Endothelial cell of umbilical vein (primary cell): ENCODE measurements around the gene GPR137B. TPM values are rescaled to one million over a fixed set of nuclear protein-coding genes. Genes with fewer than 3 reads are reported as not detected.

Experiments used
- BruUV-seq: library from RNA; stranded (reverse); fragments of 400-500 nt; replicated peaks from 2 replicates; lab custom pipeline; 2021; lab: Mats Ljungman, UMichigan
- CTCF ChIA-PET: fragments of 300-600, 350-600 bp; sonication (Branson Sonifier 250); formaldehyde crosslinking; loops from one replicate; lab custom pipeline; 2021; ENCODE audit warnings: antibody characterized with exemption, inconsistent platforms; lab: Charles Lee
- POLR2A ChIA-PET: fragments of 300-600, 350-600 bp; sonication (Branson Sonifier 250); formaldehyde crosslinking; loops from one replicate; lab custom pipeline; 2021; ENCODE audit warnings: antibody characterized with exemption, inconsistent platforms; lab: Charles Lee
- DNase-seq: peaks from one replicate; pipeline ENCODE4 v3.0.0-alpha.2; 2011; ENCODE audit warnings: low read depth, low spot score
- FAIRE-seq: peaks from 2 replicates; lab custom pipeline; 2011; peaks lifted over from hg19 to GRCh38; lab: Jason Lieb, UNC
- H2AFZ ChIP-seq: 2 replicates; pipeline ENCODE4 v1.6.0; 2012; ENCODE audit warnings: low read depth, low read length, control low read depth, inconsistent platforms
- H3K27ac ChIP-seq: 2 replicates; pipeline ENCODE4 v1.5.1; 2011; ENCODE audit warnings: low read depth, mild to moderate bottlenecking, control low read depth, low read length, moderate library complexity; ENCODE audit not compliant: insufficient read depth
- H3K27me3 ChIP-seq, 2 experiments: 2 replicates each; pipeline versions ENCODE4 v1.6.0 to v1.6.1; 2011; ENCODE audit warnings: low read length in 2 of 2, mixed read lengths in 1 of 2; ENCODE audit not compliant: control insufficient read depth in 2 of 2, insufficient read depth in 2 of 2
- H3K36me3 ChIP-seq, 2 experiments: 2 replicates in 1 of 2; 3 replicates in 1 of 2; pipeline ENCODE4 v1.5.1; 2011; ENCODE audit warnings: low read length in 2 of 2, mild to moderate bottlenecking in 1 of 2, moderate library complexity in 1 of 2; ENCODE audit not compliant: control insufficient read depth in 2 of 2, insufficient read depth in 2 of 2; ENCODE audit errors: extremely low read depth in 1 of 2
- H3K4me1 ChIP-seq: 3 replicates; pipeline ENCODE4 v1.5.1; 2011; ENCODE audit warnings: mild to moderate bottlenecking, low read length; ENCODE audit not compliant: control insufficient read depth, insufficient read depth; ENCODE audit errors: extremely low read depth
- H3K4me2 ChIP-seq: 2 replicates; pipeline ENCODE4 v1.6.1; 2011; ENCODE audit warnings: low read length, control low read depth, mixed read lengths; ENCODE audit not compliant: insufficient read depth
- H3K4me3 ChIP-seq, 3 experiments: fragments of 200-600 bp in 1 of 3; sonication (generic), shearing (Covaris generic) in 1 of 3; replicated peaks in 1 of 3; 2 replicates each; pipeline ENCODE4 v1.5.1; 2011 to 2016; ENCODE audit warnings: control low read depth in 3 of 3, low read length in 3 of 3, mild to moderate bottlenecking in 2 of 3, inconsistent platforms in 1 of 3, low read depth in 1 of 3, moderate library complexity in 1 of 3; ENCODE audit not compliant: insufficient read depth in 1 of 3
- H3K79me2 ChIP-seq: 2 replicates; pipeline ENCODE4 v1.6.0; 2012; ENCODE audit warnings: low read length, inconsistent platforms; ENCODE audit not compliant: control insufficient read depth, insufficient read depth
- H3K9ac ChIP-seq: replicated peaks from 2 replicates; pipeline ENCODE3; 2011; ENCODE audit warnings: low read length, control low read depth; ENCODE audit not compliant: insufficient read depth; ENCODE audit errors: extremely low read depth
- H3K9me1 ChIP-seq: replicated peaks from 3 replicates; pipeline ENCODE4 v1.6.0; 2011; ENCODE audit warnings: mild to moderate bottlenecking, low read length; ENCODE audit not compliant: control insufficient read depth, insufficient read depth; ENCODE audit errors: extremely low read depth
- H3K9me3 ChIP-seq: replicated peaks from 2 replicates; pipeline ENCODE4 v1.5.1; 2012; ENCODE audit warnings: low read length, inconsistent platforms; ENCODE audit not compliant: control insufficient read depth, insufficient read depth
- H4K20me1 ChIP-seq: replicated peaks from 2 replicates; pipeline ENCODE3; 2011; ENCODE audit warnings: mild to moderate bottlenecking, low read length; ENCODE audit not compliant: control insufficient read depth, insufficient read depth; ENCODE audit errors: extremely low read depth
- CTCF ChIP-seq, 2 donors: IDR thresholded peaks; 1 replicate in 1 of 2; 2 replicates in 1 of 2; pipeline ENCODE4 v1.5.1; 2011; ENCODE audit warnings: low read length in 2 of 2, mild to moderate bottlenecking in 2 of 2, moderate library complexity in 2 of 2, control low read depth in 1 of 2, inconsistent platforms in 1 of 2, low read depth in 1 of 2; ENCODE audit not compliant: insufficient read depth in 1 of 2; ENCODE audit errors: extremely low read depth in 1 of 2
- FOS ChIP-seq: IDR thresholded peaks from 2 replicates; pipeline ENCODE4 v1.6.1; 2011; ENCODE audit warnings: mild to moderate bottlenecking, low read length, moderate library complexity, borderline replicate concordance; ENCODE audit not compliant: insufficient read depth
- GATA2 ChIP-seq: IDR thresholded peaks from 2 replicates; pipeline ENCODE4 v1.7.0; 2011; ENCODE audit warnings: low read depth, mild to moderate bottlenecking, moderate library complexity, mixed read lengths, low read length; ENCODE audit not compliant: insufficient read length, insufficient read depth
- MAX ChIP-seq: IDR thresholded peaks from 2 replicates; pipeline ENCODE4 v1.6.1; 2011; ENCODE audit not compliant: insufficient read depth, insufficient read length
- MYC ChIP-seq: IDR thresholded peaks from one replicate; pipeline ENCODE4 v1.6.1; 2011; ENCODE audit warnings: mild to moderate bottlenecking, low read depth, low read length
- POLR2A ChIP-seq: IDR thresholded peaks from 2 replicates; pipeline ENCODE4 v1.6.1; 2012; ENCODE audit warnings: low read depth, mild to moderate bottlenecking, control low read depth, low read length
- dilution Hi-C: fragments of 300-500 bp; cut with MboI; formaldehyde crosslinking; loops from one replicate; pipeline ENCODE4 v1.15.0; 2019; ENCODE audit warnings: low sequenced_read_pairs; ENCODE audit not compliant: extremely low pct_ligation_motif_present
- intact Hi-C: fragments of 100-400 bp; cut with micrococcal nuclease; formaldehyde crosslinking; loops from one replicate; pipeline ENCODE4 v1.10.0; 2022
- polyA plus RNA-seq, 4 experiments: library from polyadenylated mRNA; depleted of rRNA in 3 of 4; stranded (reverse) in 3 of 4; unstranded in 1 of 4; fragments of >200 nt; gene quantifications; 2 replicates each; pipeline versions ENCODE4 v1.2.1 to v1.2.3, GENCODE V29; 2011 to 2012; ENCODE audit warnings: missing spikeins in 1 of 4
- total RNA-seq: library from RNA; stranded (reverse); gene quantifications from 2 replicates; pipeline ENCODE4 v1.2.3, GENCODE V29; 2021

Gene GPR137B
- total and polyA plus RNA-seq, 2 donors (not counting 3 experiments of a cell fraction or from before 2014, with no cell fraction given): 7.8 to 11.9 TPM

- no peaks in the 10 kb centered on the region for H3K27me3 ChIP-seq
- no peaks in the 10 kb centered on the region for H4K20me1 ChIP-seq
- BruUV-seq: no TSS peak
- no peak overlapping the region for H3K27ac ChIP-seq
- H3K36me3 ChIP-seq: no peaks in the 10 kb centered on the region
- dilution Hi-C loops: no loop called here
- H3K9me1 ChIP-seq: no peaks in the 10 kb centered on the region
- FAIRE-seq (no peak), DNase-seq (no peak)
- no peaks in the 10 kb centered on the region for H3K9me3 ChIP-seq
- H2AFZ ChIP-seq: no peak overlapping the region
- no peaks in the 10 kb centered on the region for H3K4me1 ChIP-seq
- ChIA-PET POLR2A (no interaction called here), CTCF (interaction anchor here (0.7 kb wide), 1 partner anchor 93 kb away, joined by 3 read pairs; no protein-coding TSS in a partner anchor)
- intact Hi-C loops: no loop called here
- H3K4me2 ChIP-seq: no peak overlapping the region
- no peak overlapping the region for H3K4me3 ChIP-seq
- no peaks in the 10 kb centered on the region for H3K79me2 ChIP-seq
- no peak for TF ChIP-seq POLR2A
- no peak for TF ChIP-seq MAX
- no peak for TF ChIP-seq FOS
- no peak for TF ChIP-seq GATA2
- TF ChIP-seq MYC: no peak
- TF ChIP-seq CTCF (IDR thresholded peaks at IDR 0.05; ENCODE audit: extremely low read depth in 1 of 2, insufficient read depth in 1 of 2, low read depth in 1 of 2, low read length in 2 of 2): no peak
- no peak overlapping the region for H3K9ac ChIP-seq
Observed at GRCh38 chr1:236158719-236159118, 16.4 kb downstream of the GPR137B start.
